ENCODE results near the gene ZNF526.
"Not testable (repeated sequence)": the region's sequence is repeated elsewhere in the genome, so short reads cannot be mapped to it uniquely, and the experiment has no call there.

- TF ChIP-seq, protein P1, sequence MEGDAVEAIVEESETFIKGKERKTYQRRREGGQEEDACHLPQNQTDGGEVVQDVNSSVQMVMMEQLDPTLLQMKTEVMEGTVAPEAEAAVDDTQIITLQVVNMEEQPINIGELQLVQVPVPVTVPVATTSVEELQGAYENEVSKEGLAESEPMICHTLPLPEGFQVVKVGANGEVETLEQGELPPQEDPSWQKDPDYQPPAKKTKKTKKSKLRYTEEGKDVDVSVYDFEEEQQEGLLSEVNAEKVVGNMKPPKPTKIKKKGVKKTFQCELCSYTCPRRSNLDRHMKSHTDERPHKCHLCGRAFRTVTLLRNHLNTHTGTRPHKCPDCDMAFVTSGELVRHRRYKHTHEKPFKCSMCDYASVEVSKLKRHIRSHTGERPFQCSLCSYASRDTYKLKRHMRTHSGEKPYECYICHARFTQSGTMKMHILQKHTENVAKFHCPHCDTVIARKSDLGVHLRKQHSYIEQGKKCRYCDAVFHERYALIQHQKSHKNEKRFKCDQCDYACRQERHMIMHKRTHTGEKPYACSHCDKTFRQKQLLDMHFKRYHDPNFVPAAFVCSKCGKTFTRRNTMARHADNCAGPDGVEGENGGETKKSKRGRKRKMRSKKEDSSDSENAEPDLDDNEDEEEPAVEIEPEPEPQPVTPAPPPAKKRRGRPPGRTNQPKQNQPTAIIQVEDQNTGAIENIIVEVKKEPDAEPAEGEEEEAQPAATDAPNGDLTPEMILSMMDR (IDR thresholded peaks at IDR 0.05): not testable (repeated sequence)
- TF ChIP-seq POLR2A (IDR thresholded peaks at IDR 0.05): not testable (repeated sequence)
Observed at GRCh38 chr19:42257842-42258241, 37.7 kb downstream of the ZNF526 start.

Data from esophagus squamous epithelium (tissue), 4 donors.